ENCODE measurements around the gene RGR.

DNA sequence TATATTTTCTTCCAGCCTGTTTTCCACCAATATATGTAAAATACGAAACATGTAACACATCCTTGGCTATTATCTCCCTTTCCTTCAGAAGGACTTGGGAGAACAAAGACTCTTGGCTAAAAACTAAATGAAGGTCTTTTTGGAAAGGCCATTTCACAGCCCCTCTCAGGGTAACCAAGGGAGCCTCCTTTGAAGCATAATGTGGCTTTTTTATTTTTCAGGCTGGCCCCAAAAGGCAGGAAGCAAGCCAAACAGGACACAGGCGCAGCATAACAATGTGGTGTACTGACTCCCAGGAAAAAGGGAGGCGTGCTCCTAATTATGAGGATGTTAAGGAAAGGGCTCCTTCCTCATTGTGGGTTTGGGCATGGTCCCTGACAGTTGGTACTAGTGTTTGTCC lies 53.2 kb downstream of the RGR start:
- TF ChIP-seq CTCF (IDR thresholded peaks at IDR 0.05) = no peak
- no peak for TF ChIP-seq POLR2A (IDR thresholded peaks at IDR 0.05)
